ENCODE data around the gene ROCK2.

- TF ChIP-seq, protein P1, sequence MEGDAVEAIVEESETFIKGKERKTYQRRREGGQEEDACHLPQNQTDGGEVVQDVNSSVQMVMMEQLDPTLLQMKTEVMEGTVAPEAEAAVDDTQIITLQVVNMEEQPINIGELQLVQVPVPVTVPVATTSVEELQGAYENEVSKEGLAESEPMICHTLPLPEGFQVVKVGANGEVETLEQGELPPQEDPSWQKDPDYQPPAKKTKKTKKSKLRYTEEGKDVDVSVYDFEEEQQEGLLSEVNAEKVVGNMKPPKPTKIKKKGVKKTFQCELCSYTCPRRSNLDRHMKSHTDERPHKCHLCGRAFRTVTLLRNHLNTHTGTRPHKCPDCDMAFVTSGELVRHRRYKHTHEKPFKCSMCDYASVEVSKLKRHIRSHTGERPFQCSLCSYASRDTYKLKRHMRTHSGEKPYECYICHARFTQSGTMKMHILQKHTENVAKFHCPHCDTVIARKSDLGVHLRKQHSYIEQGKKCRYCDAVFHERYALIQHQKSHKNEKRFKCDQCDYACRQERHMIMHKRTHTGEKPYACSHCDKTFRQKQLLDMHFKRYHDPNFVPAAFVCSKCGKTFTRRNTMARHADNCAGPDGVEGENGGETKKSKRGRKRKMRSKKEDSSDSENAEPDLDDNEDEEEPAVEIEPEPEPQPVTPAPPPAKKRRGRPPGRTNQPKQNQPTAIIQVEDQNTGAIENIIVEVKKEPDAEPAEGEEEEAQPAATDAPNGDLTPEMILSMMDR (IDR thresholded peaks at IDR 0.05; ENCODE audit: control extremely low read depth in 1 of 3, insufficient read depth in 1 of 3, low read depth in 1 of 3, low read length in 3 of 3), result no peak
- no peak for TF ChIP-seq TBP (IDR thresholded peaks at IDR 0.05; ENCODE audit: low read depth, low read length)
- TF ChIP-seq EGR1 (IDR thresholded peaks at IDR 0.05; ENCODE audit: borderline replicate concordance, low read depth, low read length), result no peak
- no peak for TF ChIP-seq HDAC2 (IDR thresholded peaks at IDR 0.05; ENCODE audit: borderline replicate concordance in 1 of 2, low read depth in 2 of 2, low read length in 2 of 2)
- no peak for TF ChIP-seq SIN3A (conservative IDR thresholded peaks at IDR 0.05 in 1 of 2, IDR thresholded peaks at IDR 0.05 in 1 of 2; ENCODE audit: low read depth in 1 of 2, low read length in 2 of 2)
- no peak for TF ChIP-seq SRF (IDR thresholded peaks at IDR 0.05; ENCODE audit: low read depth, low read length)
- no peak for TF ChIP-seq CHD7 (IDR thresholded peaks at IDR 0.05; ENCODE audit: insufficient replicate concordance, low read length)
- no peak for TF ChIP-seq POLR2AphosphoS5 (IDR thresholded peaks at IDR 0.05; ENCODE audit: low read depth, low read length)
- no peak for TF ChIP-seq EP300 (IDR thresholded peaks at IDR 0.05; ENCODE audit: borderline replicate concordance in 1 of 2, low read depth in 2 of 2, low read length in 2 of 2)
- TF ChIP-seq HDAC6 (IDR thresholded peaks at IDR 0.05; ENCODE audit: low read depth, low read length), result no peak
- TF ChIP-seq RFX5 (IDR thresholded peaks at IDR 0.05; ENCODE audit: borderline replicate concordance, low read depth, low read length), result no peak
- TF ChIP-seq SIRT6 (IDR thresholded peaks at IDR 0.05; ENCODE audit: low read length), result no peak
Measured at GRCh38 chr2:11168488-11168887, 175.9 kb downstream of the ROCK2 start.

Measured in H1 (cell line).